Gastrocnemius medialis (tissue), 4 donors: ENCODE data around the gene TGM2.

Experiments used
- CTCF ChIP-seq, 5 experiments: fragments of 450-650 bp in 3 of 5; fragments of 200-600 bp in 2 of 5; sonication (generic) in 2 of 5; IDR thresholded peaks in 4 of 5; conservative IDR thresholded peaks in 1 of 5; 1 replicate in 4 of 5; 2 replicates in 1 of 5; pipeline ENCODE4 v1.5.1; 2016 to 2019; ENCODE audit warnings: antibody characterized with exemption in 5 of 5, mild to moderate bottlenecking in 3 of 5, moderate library complexity in 3 of 5
- POLR2A ChIP-seq, 2 donors: fragments of 450-650 bp; IDR thresholded peaks; one replicate each; pipeline ENCODE4 v1.6.1; 2017; ENCODE audit warnings: antibody characterized with exemption in 2 of 2, mild to moderate bottlenecking in 2 of 2, moderate library complexity in 2 of 2

GRCh38 chr20:38138086-38138778 is 26.8 kb downstream of the TGM2 start:
- no peak for TF ChIP-seq POLR2A (IDR thresholded peaks at IDR 0.05)
- TF ChIP-seq CTCF (IDR thresholded peaks at IDR 0.05 in 4 of 5, conservative IDR thresholded peaks at IDR 0.05 in 1 of 5) = no peak
